ENCODE measurements around the gene SLC48A1. TPM values are rescaled to one million over a fixed set of nuclear protein-coding genes. Genes with fewer than 3 reads are reported as not detected.

Gene SLC48A1
- total and polyA plus RNA-seq, 11 donors = 13.0 to 68.2 (median 23.8) TPM

DNA sequence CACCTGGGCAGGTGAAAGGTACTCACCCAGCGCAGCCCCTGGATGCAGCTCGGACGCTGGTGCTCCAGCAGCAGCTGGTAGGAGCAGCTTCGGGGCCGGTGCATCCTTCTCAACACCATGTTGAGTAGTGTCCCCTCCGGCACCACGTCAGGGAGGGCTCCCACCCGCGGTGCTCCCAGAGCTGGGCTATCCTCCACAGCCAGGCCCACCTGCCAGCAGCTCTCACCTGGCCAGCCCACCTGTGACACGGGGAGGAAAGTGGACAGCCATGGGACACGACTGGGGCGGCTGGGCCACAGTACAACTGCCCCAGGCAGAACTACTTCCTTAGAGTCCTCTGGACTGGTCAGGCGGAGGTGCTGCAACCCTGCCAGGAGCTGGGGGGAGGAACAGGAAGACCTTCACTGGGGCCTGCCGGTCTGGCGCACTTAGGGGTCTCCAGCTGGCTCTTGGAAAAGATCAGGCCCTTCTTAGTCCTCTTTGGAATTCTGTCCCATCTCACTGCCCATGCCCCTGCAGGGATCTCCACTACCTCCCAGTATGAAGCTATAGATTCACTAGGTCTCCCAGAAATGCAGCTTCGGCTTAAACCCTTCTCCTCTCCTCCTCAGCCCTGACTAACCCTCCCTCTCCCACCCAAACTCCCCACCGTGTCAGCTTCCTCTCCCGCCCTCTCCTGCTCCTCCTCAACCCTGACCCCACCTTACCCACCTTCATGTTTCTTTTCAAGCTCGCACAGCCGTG lies 15.0 kb upstream of the SLC48A1 start:
- intact Hi-C loops (cut with DNase I) = loop anchor here in 4 of 10 donors (2.0 to 5.0 kb wide), 3 partner anchors 17 to 41 kb away; no protein-coding TSS in a partner anchor
- peaks cover 13 to 74% (median 51%) of the 10 kb centered on the region in 12 donors for H3K4me1 ChIP-seq
- peak overlapping the region; percentile 64 to 90 (median 82) for H3K27ac ChIP-seq
- WGBS, 4 donors = 36 to 50% (median 48%) methylated on average over 17 to 20 of the region's 20 CpGs
- peaks cover 0 to 4% (median 0%) of the 10 kb centered on the region in 9 donors for H3K36me3 ChIP-seq
- TF ChIP-seq POLR2A (IDR thresholded peaks at IDR 0.05) = no peak
- TF ChIP-seq, protein P1, sequence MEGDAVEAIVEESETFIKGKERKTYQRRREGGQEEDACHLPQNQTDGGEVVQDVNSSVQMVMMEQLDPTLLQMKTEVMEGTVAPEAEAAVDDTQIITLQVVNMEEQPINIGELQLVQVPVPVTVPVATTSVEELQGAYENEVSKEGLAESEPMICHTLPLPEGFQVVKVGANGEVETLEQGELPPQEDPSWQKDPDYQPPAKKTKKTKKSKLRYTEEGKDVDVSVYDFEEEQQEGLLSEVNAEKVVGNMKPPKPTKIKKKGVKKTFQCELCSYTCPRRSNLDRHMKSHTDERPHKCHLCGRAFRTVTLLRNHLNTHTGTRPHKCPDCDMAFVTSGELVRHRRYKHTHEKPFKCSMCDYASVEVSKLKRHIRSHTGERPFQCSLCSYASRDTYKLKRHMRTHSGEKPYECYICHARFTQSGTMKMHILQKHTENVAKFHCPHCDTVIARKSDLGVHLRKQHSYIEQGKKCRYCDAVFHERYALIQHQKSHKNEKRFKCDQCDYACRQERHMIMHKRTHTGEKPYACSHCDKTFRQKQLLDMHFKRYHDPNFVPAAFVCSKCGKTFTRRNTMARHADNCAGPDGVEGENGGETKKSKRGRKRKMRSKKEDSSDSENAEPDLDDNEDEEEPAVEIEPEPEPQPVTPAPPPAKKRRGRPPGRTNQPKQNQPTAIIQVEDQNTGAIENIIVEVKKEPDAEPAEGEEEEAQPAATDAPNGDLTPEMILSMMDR (IDR thresholded peaks at IDR 0.05) = no peak
- no peaks in the 10 kb centered on the region for H3K9me3 ChIP-seq
- DNase-seq = peak in 4 of 5 donors; percentile 58 to 76 (median 68)
- ATAC-seq = peak in 1 of 4 donors; percentile 32
- peak overlapping the region; percentile 42 to 76 (median 64) for H3K4me3 ChIP-seq
- H3K27me3 ChIP-seq = no peaks in the 10 kb centered on the region

DNA sequence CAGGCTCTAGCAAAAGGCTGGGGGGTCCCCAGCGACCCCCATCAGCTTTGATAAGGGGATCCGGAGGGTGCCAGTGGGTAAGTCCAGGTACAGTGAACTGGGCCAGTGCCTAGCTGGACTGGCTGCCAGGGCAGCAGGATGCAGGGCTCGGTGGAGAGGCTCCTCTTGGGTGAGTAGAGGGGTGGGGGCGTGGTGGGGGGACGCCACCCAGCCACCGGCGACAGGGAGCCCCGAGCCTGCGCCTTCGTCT lies 14.5 kb upstream of the SLC48A1 start:
- no peak for ATAC-seq
- peaks cover 10 to 74% (median 51%) of the 10 kb centered on the region in 12 donors for H3K4me1 ChIP-seq
- peak overlapping the region; percentile 42 to 76 (median 64) for H3K4me3 ChIP-seq
- peaks cover 0 to 4% (median 0%) of the 10 kb centered on the region in 9 donors for H3K36me3 ChIP-seq
- no peaks in the 10 kb centered on the region for H3K27me3 ChIP-seq
- no peaks in the 10 kb centered on the region for H3K9me3 ChIP-seq
- WGBS, 4 donors = 2 to 4% (median 3%) methylated on average over 8 to 10 of the region's 10 CpGs
- peak overlapping the region; percentile 64 to 90 (median 82) for H3K27ac ChIP-seq
- intact Hi-C loops (cut with DNase I) = loop anchor here in 4 of 10 donors (2.0 to 5.0 kb wide), 3 partner anchors 18 to 42 kb away; no protein-coding TSS in a partner anchor
- DNase-seq = no peak
- TF ChIP-seq, protein P1 (IDR thresholded peaks at IDR 0.05) = no peak
- peak in 1 of 2 donors; percentile 10 for TF ChIP-seq POLR2A (IDR thresholded peaks at IDR 0.05)

DNA sequence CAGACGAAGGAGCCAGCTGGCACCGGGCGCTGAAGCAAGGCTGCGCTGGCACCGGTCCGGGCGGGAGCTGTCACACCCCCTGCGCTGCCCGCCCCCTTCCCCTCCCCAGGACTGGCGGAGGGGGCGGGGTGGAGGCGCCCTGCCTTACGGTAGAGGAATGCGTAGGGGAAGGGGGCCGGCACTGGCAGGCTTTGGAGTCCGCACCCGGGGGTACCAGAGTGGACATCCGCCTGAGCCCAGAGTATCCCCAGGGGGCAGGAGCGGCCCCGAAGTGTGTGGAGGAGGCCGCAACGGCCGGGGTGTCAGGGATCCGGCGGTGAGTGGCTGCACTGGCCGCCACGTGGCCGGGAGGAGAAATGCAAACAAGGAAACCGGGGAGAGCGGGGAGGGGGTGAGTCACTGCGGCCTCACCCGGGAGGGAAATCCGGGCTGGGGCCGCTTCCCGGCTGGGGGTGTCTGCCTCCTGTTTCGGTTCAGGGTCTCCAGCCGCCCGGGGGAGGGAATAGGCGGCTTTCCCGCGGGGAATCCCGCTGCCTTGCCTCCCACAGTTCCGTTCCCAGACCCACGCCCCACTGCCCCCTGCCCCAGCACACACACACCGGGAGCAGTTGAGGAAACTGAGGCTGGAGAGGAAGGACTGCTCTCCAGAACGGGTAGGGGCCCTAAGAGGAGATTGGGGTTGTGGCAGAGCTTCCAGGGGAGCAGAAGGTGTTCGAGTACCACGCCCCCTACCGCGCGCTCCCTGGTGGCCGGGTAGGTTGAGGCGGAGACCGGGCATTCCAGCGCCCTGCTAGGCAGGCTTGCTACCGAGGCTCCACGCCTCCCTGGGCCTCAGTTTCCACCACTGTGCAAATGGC lies 14.0 kb upstream of the SLC48A1 start, which contains the start of gene RAPGEF3:
Gene RAPGEF3 (minus strand): TSS at position 47 of the 857 bp plus-strand sequence. CDS start 324 bp downstream, outside the sequence.
- peaks cover 4 to 70% (median 47%) of the 10 kb centered on the region in 12 donors for H3K4me1 ChIP-seq
- ATAC-seq (peak; percentile 76 to 90 (median 88)), DNase-seq (peak; percentile 89 to 93 (median 91))
- 2 to 8% (median 3%) methylated on average over 34 to 57 of the region's 57 CpGs for WGBS, 4 donors
- intact Hi-C loops (cut with DNase I) = loop anchor here in 5 of 10 donors (1.0 to 5.0 kb wide), 4 partner anchors 18 to 42 kb away; no protein-coding TSS in a partner anchor
- peak within 1 kb of the TSS; percentile 42 to 76 (median 64) for H3K4me3 ChIP-seq
- H3K27ac ChIP-seq = peak within 1 kb of the TSS; percentile 64 to 90 (median 82)
- H3K36me3 ChIP-seq = peaks cover 0 to 3% (median 0%) of the 10 kb centered on the region in 9 donors
- H3K27me3 ChIP-seq = no peaks in the 10 kb centered on the region
- no peaks in the 10 kb centered on the region for H3K9me3 ChIP-seq
- peak in 1 of 2 donors; percentile 7 for TF ChIP-seq POLR2A (IDR thresholded peaks at IDR 0.05)
- TF ChIP-seq, protein P1 (IDR thresholded peaks at IDR 0.05) = peak; percentile 27 to 62 (median 50)

All from heart left ventricle (tissue), 16 donors.